ENCODE measurements around the gene IDUA. TPM values are rescaled to one million over a fixed set of nuclear protein-coding genes. Genes with fewer than 3 reads are reported as not detected.

IDUA gene
- total RNA-seq, 4 donors from 2014 or later = 40.4 to 114 (median 71.4) TPM

DNA sequence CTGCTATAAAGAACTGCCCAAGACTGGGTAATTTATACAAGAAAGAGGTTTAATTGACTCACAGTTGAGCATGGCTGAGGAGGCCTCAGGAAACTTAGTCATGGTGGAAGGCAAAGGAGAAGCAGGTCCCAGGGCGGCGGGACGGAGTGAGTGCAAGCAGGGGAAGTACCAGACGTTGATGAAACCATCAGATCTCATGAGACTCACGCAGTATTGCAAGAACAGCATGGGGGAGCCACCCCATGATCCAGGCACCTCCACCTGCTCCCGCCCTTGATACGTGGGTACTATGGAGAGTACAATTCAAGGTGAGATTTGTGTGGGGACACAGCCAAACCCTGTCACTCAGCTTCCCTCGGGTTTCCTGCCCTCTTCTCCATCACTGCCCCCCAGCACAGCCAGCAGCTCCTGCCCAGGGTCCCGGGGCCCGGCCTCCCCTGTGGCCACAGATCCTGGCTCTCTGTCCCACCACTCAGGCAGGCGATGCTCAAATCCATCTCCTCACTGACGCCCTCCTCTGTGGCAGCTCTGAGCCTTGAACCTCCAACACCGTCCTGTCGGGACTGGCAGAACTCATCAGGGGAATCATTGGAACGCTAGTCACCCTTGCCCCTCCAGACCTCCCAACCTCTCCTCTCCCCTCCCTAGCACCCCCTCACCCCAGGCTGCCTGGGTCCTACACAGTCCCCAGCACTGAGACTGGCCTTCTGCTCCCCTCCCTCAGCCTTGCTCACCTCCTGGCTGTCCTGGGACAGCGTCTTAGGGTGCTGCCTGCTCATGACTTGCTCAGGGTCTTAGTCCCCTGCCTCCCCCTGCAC is 62.1 kb downstream of the IDUA start:
- Histone ChIP-seq H3K9me3 (no peaks in the 10 kb centered on the region), H3K27me3 (no peaks in the 10 kb centered on the region), H3K4me3 (no peak overlapping the region), H3K36me3 (no peaks in the 10 kb centered on the region), H3K27ac (no peak overlapping the region), H3K4me1 (peaks cover 0 to 13% (median 0%) of the 10 kb centered on the region in 4 donors)
- TF ChIP-seq POLR2A (IDR thresholded peaks at IDR 0.05) = no peak
- TF ChIP-seq, protein P1, sequence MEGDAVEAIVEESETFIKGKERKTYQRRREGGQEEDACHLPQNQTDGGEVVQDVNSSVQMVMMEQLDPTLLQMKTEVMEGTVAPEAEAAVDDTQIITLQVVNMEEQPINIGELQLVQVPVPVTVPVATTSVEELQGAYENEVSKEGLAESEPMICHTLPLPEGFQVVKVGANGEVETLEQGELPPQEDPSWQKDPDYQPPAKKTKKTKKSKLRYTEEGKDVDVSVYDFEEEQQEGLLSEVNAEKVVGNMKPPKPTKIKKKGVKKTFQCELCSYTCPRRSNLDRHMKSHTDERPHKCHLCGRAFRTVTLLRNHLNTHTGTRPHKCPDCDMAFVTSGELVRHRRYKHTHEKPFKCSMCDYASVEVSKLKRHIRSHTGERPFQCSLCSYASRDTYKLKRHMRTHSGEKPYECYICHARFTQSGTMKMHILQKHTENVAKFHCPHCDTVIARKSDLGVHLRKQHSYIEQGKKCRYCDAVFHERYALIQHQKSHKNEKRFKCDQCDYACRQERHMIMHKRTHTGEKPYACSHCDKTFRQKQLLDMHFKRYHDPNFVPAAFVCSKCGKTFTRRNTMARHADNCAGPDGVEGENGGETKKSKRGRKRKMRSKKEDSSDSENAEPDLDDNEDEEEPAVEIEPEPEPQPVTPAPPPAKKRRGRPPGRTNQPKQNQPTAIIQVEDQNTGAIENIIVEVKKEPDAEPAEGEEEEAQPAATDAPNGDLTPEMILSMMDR (IDR thresholded peaks at IDR 0.05) = no peak
- DNase-seq = peak in 2 of 3 donors; percentile 37 to 46

DNA sequence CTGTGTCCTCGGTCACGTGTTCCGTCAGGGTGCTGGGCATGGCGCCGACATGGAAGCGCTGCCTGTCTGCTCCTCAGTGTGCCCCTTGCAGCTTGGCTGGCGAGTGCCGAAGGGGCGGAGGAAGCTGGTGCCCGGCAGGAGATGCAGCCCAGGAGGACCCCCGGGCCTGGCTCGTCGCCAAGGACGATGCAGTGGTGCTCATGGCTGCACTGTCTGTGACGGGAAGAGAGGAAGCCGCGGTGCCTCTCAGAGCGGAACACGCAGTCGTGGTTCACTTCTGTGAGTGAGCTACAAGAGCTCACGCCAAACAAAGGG is 62.7 kb downstream of the IDUA start:
- Histone ChIP-seq H3K4me3 (no peak overlapping the region), H3K4me1 (peaks cover 0 to 13% (median 0%) of the 10 kb centered on the region in 4 donors), H3K9me3 (no peaks in the 10 kb centered on the region), H3K36me3 (no peaks in the 10 kb centered on the region), H3K27ac (no peak overlapping the region), H3K27me3 (no peaks in the 10 kb centered on the region)
- peak in 2 of 3 donors; percentile 38 to 49 for DNase-seq
- TF ChIP-seq, protein P1 (IDR thresholded peaks at IDR 0.05) = no peak
- no peak for TF ChIP-seq POLR2A (IDR thresholded peaks at IDR 0.05)

GRCh38 chr4:1050486-1051213 is 63.8 kb downstream of the IDUA start:
- peaks cover 0 to 18% (median 0%) of the 10 kb centered on the region in 4 donors for H3K4me1 ChIP-seq
- no peak overlapping the region for H3K4me3 ChIP-seq
- no peaks in the 10 kb centered on the region for H3K36me3 ChIP-seq
- H3K27ac ChIP-seq = no peak overlapping the region
- no peak for TF ChIP-seq POLR2A (IDR thresholded peaks at IDR 0.05)
- TF ChIP-seq, protein P1 (IDR thresholded peaks at IDR 0.05) = peak in 2 of 6 experiments; percentile 34 to 46
- peak in 2 of 3 donors; percentile 49 to 54 for DNase-seq
- no peaks in the 10 kb centered on the region for H3K27me3 ChIP-seq
- H3K9me3 ChIP-seq = no peaks in the 10 kb centered on the region

- H3K27me3 ChIP-seq = no peaks in the 10 kb centered on the region
These were observed 64.6 kb downstream of the IDUA start for GRCh38 chr4:1051472-1051871.

GRCh38 chr4:1052231-1052671 is 65.4 kb downstream of the IDUA start:
- H3K27ac ChIP-seq = no peak overlapping the region
- H3K9me3 ChIP-seq = no peaks in the 10 kb centered on the region
- peaks cover 0 to 18% (median 0%) of the 10 kb centered on the region in 4 donors for H3K4me1 ChIP-seq
- H3K27me3 ChIP-seq = no peaks in the 10 kb centered on the region
- H3K4me3 ChIP-seq = no peak overlapping the region
- TF ChIP-seq, protein P1 (IDR thresholded peaks at IDR 0.05) = no peak
- no peak for TF ChIP-seq POLR2A (IDR thresholded peaks at IDR 0.05)
- DNase-seq = peak in 2 of 3 donors; percentile 29 to 34
- no peaks in the 10 kb centered on the region for H3K36me3 ChIP-seq

More at GRCh38 chr4:1051472-1051871, 64.6 kb downstream of the IDUA start:
- peak in 1 of 3 donors; percentile 28 for DNase-seq
- Histone ChIP-seq H3K4me3 (no peak overlapping the region), H3K9me3 (no peaks in the 10 kb centered on the region), H3K27ac (no peak overlapping the region), H3K4me1 (peaks cover 0 to 22% (median 0%) of the 10 kb centered on the region in 4 donors), H3K36me3 (no peaks in the 10 kb centered on the region)
- TF ChIP-seq, protein P1 (IDR thresholded peaks at IDR 0.05) = no peak
- no peak for TF ChIP-seq POLR2A (IDR thresholded peaks at IDR 0.05)

Data from Peyer's patch (tissue), 4 donors.